Stomach (tissue), 9 donors: ENCODE data around the gene STAMBPL1. TPM values are rescaled to one million over a fixed set of nuclear protein-coding genes. Genes with fewer than 3 reads are reported as not detected.

Experiments used
- DNase-seq, 2 donors: peaks; one replicate each; pipeline versions ENCODE4 v3.0.0 to v3.0.0-alpha.2; 2013 to 2019
- H3K27ac ChIP-seq, 5 donors: fragments of 200-600 bp in 4 of 5; sonication (generic) in 4 of 5; one replicate each; pipeline ENCODE4 v1.5.1; 2013 to 2019; ENCODE audit warnings: mild to moderate bottlenecking in 1 of 5, moderate library complexity in 1 of 5
- H3K27me3 ChIP-seq, 3 donors: fragments of 200-600 bp; sonication (generic); one replicate each; pipeline ENCODE4 v1.5.1; 2017 to 2019; ENCODE audit warnings: mixed run types in 1 of 3
- H3K36me3 ChIP-seq, 4 donors: fragments of 200-600 bp; sonication (generic); 1 replicate in 3 of 4; 2 replicates in 1 of 4; pipeline ENCODE4 v1.5.1; 2016 to 2019
- H3K4me1 ChIP-seq, 4 donors: fragments of 200-600 bp; sonication (generic); one replicate each; pipeline ENCODE4 v1.5.1; 2016 to 2019
- H3K4me3 ChIP-seq, 4 donors: fragments of 200-600 bp; sonication (generic) in 3 of 4; one replicate each; pipeline ENCODE4 v1.5.1; 2016 to 2019; ENCODE audit warnings: mild to moderate bottlenecking in 1 of 4
- H3K9me3 ChIP-seq, 4 donors: fragments of 200-600 bp; sonication (generic); one replicate each; pipeline ENCODE4 v1.5.1; 2016 to 2019
- EP300 ChIP-seq: sonication (generic); formaldehyde crosslinking; IDR thresholded peaks from one replicate; pipeline ENCODE4 v1.6.1; 2017; ENCODE audit warnings: antibody characterized with exemption
- POLR2A ChIP-seq, 4 donors: fragments of 450-650 bp; IDR thresholded peaks; one replicate each; pipeline ENCODE4 v1.6.1; 2016; ENCODE audit warnings: antibody characterized with exemption in 4 of 4, control low read depth in 2 of 4, mild to moderate bottlenecking in 1 of 4, moderate library complexity in 1 of 4
- POLR2AphosphoS5 ChIP-seq, 3 donors: sonication (generic); formaldehyde crosslinking; IDR thresholded peaks; one replicate each; pipeline ENCODE4 v1.6.1; 2016; ENCODE audit warnings: antibody characterized with exemption in 3 of 3
- WGBS, 5 donors: extraction: QIAGEN DNeasy Blood & Tissue Kit in 3 of 5; methylation state at CpG; one replicate each; pipeline versions ENCODE4 v1.1.5 to v1.1.7; 2013 to 2018; 5-methylcytosine and 5-hydroxymethylcytosine counted together
- intact Hi-C: fragments of 100-400 bp; cut with DNase I; formaldehyde crosslinking; loops from one replicate; pipeline ENCODE4 v1.15.1; 2023; ENCODE audit warnings: low total_unique reads
- polyA plus RNA-seq, 3 donors: library from polyadenylated mRNA; stranded (reverse); fragments of 200-250 nt; gene quantifications; one replicate each; pipeline ENCODE4 v1.2.3, GENCODE V29; 2013
- total RNA-seq, 5 donors: library from RNA; depleted of rRNA; stranded (reverse); fragments of >200 nt; gene quantifications; one replicate each; pipeline versions ENCODE4 v1.1.0 to v1.2.3, GENCODE V29; 2014 to 2016
- TF ChIP-seq, protein P1 (sequence below), 7 experiments: fragments of 450-650 bp in 4 of 7; fragments of 200-600 bp in 3 of 7; sonication (generic) in 3 of 7; IDR thresholded peaks; one replicate each; pipeline ENCODE4 v1.5.1; 2016 to 2019; ENCODE audit warnings: antibody characterized with exemption in 7 of 7, control low read depth in 2 of 7, mild to moderate bottlenecking in 1 of 7
- donor health status: healthy with polysubstance abuse.
- donor health status: Bipolar disorder and iron deficiency.
- donor health status: healthy.

Gene STAMBPL1
- total and polyA plus RNA-seq, 8 donors, result 3.2 to 40.8 (median 8.4) TPM

DNA sequence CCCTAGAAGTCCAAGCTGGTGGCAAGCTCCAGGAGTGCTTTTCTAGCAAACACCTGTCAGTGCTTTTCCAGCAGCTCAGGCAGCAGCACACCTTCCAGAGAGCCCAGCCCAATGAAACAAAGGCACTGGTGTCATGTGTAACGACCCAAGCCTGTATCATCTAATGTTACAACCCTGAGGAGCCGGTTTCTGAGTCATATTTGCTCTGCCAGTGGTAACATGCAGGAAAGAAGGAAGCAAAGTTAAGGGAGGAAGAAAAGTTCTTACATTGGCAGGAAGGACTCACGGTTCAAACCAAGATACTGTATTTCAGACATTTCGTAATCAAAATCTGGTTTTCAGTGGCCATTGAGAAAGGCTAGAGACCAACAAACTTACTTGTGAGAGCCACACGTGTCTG lies 28.3 kb upstream of the STAMBPL1 start, which contains the start of gene ANKRD22:
Gene ANKRD22, minus strand, starts transcription at position 139 of the 400 bp plus-strand sequence. CDS start 237 bp downstream, outside the sequence.
- H3K4me1 ChIP-seq, result peaks cover 13 to 69% (median 25%) of the 10 kb centered on the region in 4 donors
- DNase-seq, result peak; percentile 85 to 93
- H3K27me3 ChIP-seq, result no peaks in the 10 kb centered on the region
- peak within 1 kb of the TSS; percentile 68 to 86 (median 76) for H3K27ac ChIP-seq
- H3K4me3 ChIP-seq, result peak within 1 kb of the TSS; percentile 33 to 55 (median 35)
- WGBS, 5 donors, result 25 to 55% (median 32%) methylated on average over 5 of the region's 5 CpGs
- no peaks in the 10 kb centered on the region for H3K36me3 ChIP-seq
- H3K9me3 ChIP-seq, result no peaks in the 10 kb centered on the region
- TF ChIP-seq, protein P1, sequence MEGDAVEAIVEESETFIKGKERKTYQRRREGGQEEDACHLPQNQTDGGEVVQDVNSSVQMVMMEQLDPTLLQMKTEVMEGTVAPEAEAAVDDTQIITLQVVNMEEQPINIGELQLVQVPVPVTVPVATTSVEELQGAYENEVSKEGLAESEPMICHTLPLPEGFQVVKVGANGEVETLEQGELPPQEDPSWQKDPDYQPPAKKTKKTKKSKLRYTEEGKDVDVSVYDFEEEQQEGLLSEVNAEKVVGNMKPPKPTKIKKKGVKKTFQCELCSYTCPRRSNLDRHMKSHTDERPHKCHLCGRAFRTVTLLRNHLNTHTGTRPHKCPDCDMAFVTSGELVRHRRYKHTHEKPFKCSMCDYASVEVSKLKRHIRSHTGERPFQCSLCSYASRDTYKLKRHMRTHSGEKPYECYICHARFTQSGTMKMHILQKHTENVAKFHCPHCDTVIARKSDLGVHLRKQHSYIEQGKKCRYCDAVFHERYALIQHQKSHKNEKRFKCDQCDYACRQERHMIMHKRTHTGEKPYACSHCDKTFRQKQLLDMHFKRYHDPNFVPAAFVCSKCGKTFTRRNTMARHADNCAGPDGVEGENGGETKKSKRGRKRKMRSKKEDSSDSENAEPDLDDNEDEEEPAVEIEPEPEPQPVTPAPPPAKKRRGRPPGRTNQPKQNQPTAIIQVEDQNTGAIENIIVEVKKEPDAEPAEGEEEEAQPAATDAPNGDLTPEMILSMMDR (IDR thresholded peaks at IDR 0.05), result no peak
- peak in 1 of 4 donors; percentile 31 for TF ChIP-seq POLR2A (IDR thresholded peaks at IDR 0.05)
- TF ChIP-seq POLR2AphosphoS5 (IDR thresholded peaks at IDR 0.05), result peak in 2 of 3 donors; percentile 85 to 91
- intact Hi-C loops, result no loop called here

DNA sequence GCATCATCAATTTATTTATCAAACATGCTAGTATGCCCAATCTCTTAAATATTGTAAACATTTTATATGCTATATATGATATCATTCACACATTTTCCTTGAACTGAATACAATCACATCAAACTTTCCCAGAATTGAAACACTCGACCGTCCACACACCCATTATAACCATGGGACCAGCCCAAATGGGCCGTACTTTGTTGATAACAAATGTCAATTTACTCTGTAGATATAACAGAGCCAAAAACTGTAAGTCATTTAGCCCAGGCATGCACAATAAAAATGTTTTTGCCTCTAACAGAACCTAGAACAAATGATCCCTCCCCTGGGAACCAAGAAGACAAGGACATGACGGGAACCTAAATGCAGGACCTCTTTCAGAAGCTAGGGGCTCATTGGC lies 27.7 kb upstream of the STAMBPL1 start:
- H3K9me3 ChIP-seq, result no peaks in the 10 kb centered on the region
- peak in 1 of 3 donors; percentile 54 for TF ChIP-seq POLR2AphosphoS5 (IDR thresholded peaks at IDR 0.05)
- no peak for TF ChIP-seq EP300
- WGBS, 5 donors, result 26 to 52% (median 49%) methylated on average over 4 of the region's 4 CpGs

DNA sequence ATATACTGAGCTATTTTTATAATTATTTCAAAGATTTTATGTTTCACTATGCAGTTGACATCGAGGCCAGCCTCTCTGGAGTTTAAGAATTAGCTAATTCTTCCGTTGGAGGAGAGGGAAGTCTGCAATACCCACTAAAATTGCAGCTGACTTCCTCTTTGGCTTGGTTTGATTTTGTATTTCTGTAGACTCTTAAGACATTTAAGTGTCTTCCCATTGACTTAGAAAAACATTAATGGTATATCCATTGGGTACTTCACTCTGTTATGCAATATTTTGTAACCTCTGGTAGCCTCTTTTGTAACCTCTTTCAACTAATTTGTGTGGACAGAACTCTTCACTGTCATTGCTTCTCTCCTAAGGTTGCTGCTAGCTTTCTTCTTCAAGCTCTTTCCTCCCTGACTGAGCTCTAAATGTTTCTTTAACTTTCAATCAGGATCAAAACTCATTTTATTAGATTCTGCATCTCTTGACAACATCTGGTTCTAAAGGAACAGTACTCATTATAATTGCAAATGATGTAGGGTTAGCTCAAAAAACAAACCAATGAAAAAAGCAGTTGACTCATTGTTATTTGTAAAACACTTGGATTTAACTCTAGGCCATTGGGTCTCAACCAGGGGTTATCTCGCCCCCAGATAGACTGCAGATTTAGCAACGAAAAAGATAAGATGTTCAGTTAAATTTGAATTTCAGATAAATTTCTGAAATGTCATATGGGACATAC lies 26.7 kb upstream of the STAMBPL1 start:
- TF ChIP-seq, protein P1 (IDR thresholded peaks at IDR 0.05), result no peak
- TF ChIP-seq EP300 (no peak), POLR2AphosphoS5 (IDR thresholded peaks at IDR 0.05) (no peak), POLR2A (IDR thresholded peaks at IDR 0.05) (no peak)
- intact Hi-C loops, result no loop called here
- 49 to 66% (median 60%) methylated on average over 4 of the region's 4 CpGs for WGBS, 5 donors

More for the DNA sequence above, 27.7 kb upstream of the STAMBPL1 start:
- intact Hi-C loops, result no loop called here
- DNase-seq, result peak; percentile 18 to 34
- Histone ChIP-seq H3K27me3 (no peaks in the 10 kb centered on the region), H3K27ac (peak overlapping the region; percentile 58 to 86 (median 76)), H3K4me1 (peaks cover 13 to 67% (median 24%) of the 10 kb centered on the region in 4 donors), H3K36me3 (no peaks in the 10 kb centered on the region), H3K4me3 (peak overlapping the region in 1 of 4 donors; percentile 20)

DNA sequence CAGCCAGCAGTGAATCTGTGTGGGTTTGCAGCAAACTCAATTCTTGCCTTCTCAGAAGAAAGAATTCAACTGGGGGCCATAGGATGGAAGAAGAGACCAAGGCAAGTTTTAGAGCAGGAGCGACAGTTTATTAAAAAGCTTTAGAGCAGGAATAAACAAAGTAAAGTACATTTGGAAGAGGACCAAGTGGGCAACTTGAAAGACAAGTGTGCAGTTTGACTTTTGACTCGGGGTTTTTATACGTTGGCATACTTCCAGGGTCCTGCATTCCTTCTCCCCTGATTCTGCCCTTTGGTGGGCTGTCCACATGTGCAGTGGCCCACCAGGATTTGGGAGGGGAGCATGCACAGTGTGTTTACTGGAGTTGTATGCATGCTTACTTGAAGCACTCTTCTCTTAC lies 25.4 kb upstream of the STAMBPL1 start:
- intact Hi-C loops, result no loop called here
- Histone ChIP-seq H3K36me3 (no peaks in the 10 kb centered on the region), H3K4me1 (peaks cover 13 to 70% (median 35%) of the 10 kb centered on the region in 4 donors), H3K27me3 (no peaks in the 10 kb centered on the region), H3K9me3 (no peaks in the 10 kb centered on the region), H3K4me3 (no peak overlapping the region), H3K27ac (peak overlapping the region; percentile 23 to 86 (median 56))
- WGBS, 5 donors, result 9 to 26% (median 16%) methylated on average over 3 of the region's 3 CpGs
- TF ChIP-seq, protein P1 (IDR thresholded peaks at IDR 0.05), result no peak
- TF ChIP-seq EP300, result no peak
- no peak for TF ChIP-seq POLR2A (IDR thresholded peaks at IDR 0.05)
- TF ChIP-seq POLR2AphosphoS5 (IDR thresholded peaks at IDR 0.05), result no peak
- DNase-seq, result no peak

More for the DNA sequence above, 26.7 kb upstream of the STAMBPL1 start:
- H3K4me1 ChIP-seq, result peaks cover 13 to 74% (median 32%) of the 10 kb centered on the region in 4 donors
- H3K27me3 ChIP-seq, result no peaks in the 10 kb centered on the region
- no peak for DNase-seq
- H3K36me3 ChIP-seq, result no peaks in the 10 kb centered on the region
- peak overlapping the region in 4 of 5 donors; percentile 74 to 86 (median 76) for H3K27ac ChIP-seq
- no peak overlapping the region for H3K4me3 ChIP-seq
- no peaks in the 10 kb centered on the region for H3K9me3 ChIP-seq

DNA sequence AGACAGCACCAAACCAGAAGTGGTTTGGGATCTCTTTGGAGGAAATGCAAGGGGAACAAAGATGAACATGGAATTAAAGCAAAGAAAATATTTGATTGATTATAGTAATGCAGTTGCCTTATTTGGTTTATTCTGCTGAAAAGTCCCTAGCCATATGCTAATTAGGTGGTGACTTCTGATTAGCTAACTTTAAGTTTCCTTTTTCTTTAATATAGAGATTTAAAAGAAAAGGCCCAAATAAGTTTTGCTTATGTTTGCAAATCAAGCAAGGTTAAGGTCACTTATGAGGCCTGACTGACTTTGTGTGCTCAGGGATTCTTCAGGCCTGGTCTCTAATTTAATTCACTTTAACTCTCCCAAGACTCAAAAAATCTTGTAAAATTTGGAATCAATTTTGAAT lies 22.2 kb upstream of the STAMBPL1 start:
- H3K9me3 ChIP-seq, result no peaks in the 10 kb centered on the region
- no peaks in the 10 kb centered on the region for H3K36me3 ChIP-seq
- H3K4me1 ChIP-seq, result peaks cover 6 to 60% (median 29%) of the 10 kb centered on the region in 4 donors
- H3K27ac ChIP-seq, result peak overlapping the region in 1 of 5 donors; percentile 6
- no peak for TF ChIP-seq EP300
- no peak for TF ChIP-seq POLR2A (IDR thresholded peaks at IDR 0.05)
- TF ChIP-seq, protein P1 (IDR thresholded peaks at IDR 0.05), result no peak
- TF ChIP-seq POLR2AphosphoS5 (IDR thresholded peaks at IDR 0.05), result no peak
- intact Hi-C loops, result no loop called here
- no peak for DNase-seq
- H3K27me3 ChIP-seq, result no peaks in the 10 kb centered on the region
- H3K4me3 ChIP-seq, result no peak overlapping the region
